GM12873 (cell line): ENCODE measurements around the gene TRPV3.

Experiments used
- CTCF ChIP-seq: IDR thresholded peaks from 2 replicates; pipeline ENCODE4 v1.5.1; 2012; ENCODE audit warnings: low read depth, mild to moderate bottlenecking, moderate library complexity, low read length, control low read depth; ENCODE audit not compliant: insufficient read depth; ENCODE audit errors: missing control alignments

The TRPV3 gene

GRCh38 chr17:3589784-3590183 is 32.2 kb upstream of the TRPV3 start:
- no peak for TF ChIP-seq CTCF

GRCh38 chr17:3585826-3586225 is 28.2 kb upstream of the TRPV3 start:
- TF ChIP-seq CTCF: no peak

- TF ChIP-seq CTCF: no peak
These were observed 25.8 kb upstream of the TRPV3 start for GRCh38 chr17:3583456-3583855.

GRCh38 chr17:3582915-3583314 is 25.3 kb upstream of the TRPV3 start:
- no peak for TF ChIP-seq CTCF

- TF ChIP-seq CTCF: no peak
These were observed 19.4 kb upstream of the TRPV3 start for GRCh38 chr17:3576970-3577369.

GRCh38 chr17:3575511-3575910 is 17.9 kb upstream of the TRPV3 start:
- TF ChIP-seq CTCF: no peak

GRCh38 chr17:3574231-3574630 is 16.6 kb upstream of the TRPV3 start:
- TF ChIP-seq CTCF: no peak
